GM19043 (cell line): ENCODE measurements around the gene TWF2.
"Not testable (repeated sequence)": the region's sequence is repeated elsewhere in the genome, so short reads cannot be mapped to it uniquely, and the experiment has no call there.

Source experiments
- ATAC-seq: cut with Tn5 transposase; IDR thresholded peaks from one replicate; pipeline ENCODE4 v1.9.1; 2021; ENCODE audit warnings: low read depth; ENCODE audit not compliant: unreplicated experiment

The TWF2 gene

DNA sequence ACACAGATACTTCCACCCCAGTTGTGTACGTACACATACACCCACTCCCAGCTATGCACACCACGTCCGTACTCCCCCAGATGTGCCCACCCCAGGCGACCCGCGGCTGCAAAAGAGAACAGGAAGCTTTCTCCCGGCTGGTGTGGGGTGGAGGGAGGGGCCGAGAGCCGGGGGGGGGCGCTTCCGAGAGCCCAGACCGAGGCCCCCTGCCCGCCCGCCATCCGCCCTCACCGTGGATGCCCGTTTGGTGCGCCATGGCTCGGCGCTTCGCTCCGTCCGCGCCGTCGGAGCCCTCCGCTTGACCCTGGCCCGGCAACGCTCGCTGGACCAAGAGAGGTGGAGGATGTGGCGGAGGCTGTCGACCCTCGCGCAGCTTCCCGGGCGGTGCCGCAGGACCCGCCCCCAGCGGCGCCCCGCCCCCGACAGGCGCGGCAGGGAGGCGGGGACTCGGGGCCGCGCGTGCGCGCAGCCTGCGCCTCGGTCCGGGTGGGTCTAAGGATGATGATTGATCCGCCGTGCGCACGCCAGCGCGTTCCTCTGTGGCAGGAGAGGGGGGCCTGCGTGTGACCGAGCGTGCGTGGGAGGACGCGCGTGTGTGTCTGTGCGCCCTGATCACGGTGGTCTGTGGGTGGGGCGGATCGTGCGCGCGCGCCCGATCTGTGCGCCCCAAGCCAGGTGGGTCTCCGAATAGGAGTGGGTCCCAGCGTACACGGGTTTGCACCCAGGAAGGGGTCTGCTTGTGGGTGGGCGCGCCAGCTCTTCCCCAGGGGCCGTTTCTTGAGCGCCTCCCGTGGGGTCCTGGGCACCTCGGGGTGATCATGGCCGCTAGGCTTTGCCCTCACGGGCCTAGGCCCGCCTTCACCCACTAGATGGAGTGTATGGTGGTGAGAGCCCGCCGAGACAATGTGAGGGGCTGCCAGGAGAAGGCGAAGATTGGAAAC is at the start of gene TWF2:
TWF2 (minus strand) TSS at position 398 of the 941 bp plus-strand sequence; CDS start at position 256, 142 bp downstream.
- peak; percentile 75 for ATAC-seq

DNA sequence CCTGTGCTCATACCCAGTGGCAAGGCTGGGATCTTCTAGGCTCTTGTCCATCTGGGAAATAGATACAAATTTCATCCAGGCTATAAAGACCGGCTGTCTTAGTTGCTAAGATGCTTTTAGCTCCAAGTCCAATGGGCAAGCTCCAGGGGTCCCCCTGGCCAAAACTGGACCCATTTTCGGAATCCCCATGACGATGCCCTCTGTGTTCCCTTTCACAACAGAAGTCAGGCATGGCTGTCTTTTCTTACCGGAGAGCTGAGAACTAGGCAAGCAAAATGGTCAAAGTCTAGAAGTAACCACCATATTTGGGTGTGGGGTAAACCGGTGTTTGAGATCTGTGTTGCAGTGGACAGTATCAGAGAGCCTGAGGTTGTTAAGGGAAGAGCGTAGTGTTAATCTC is 49.7 kb upstream of the TWF2 start:
- ATAC-seq, result no peak

DNA sequence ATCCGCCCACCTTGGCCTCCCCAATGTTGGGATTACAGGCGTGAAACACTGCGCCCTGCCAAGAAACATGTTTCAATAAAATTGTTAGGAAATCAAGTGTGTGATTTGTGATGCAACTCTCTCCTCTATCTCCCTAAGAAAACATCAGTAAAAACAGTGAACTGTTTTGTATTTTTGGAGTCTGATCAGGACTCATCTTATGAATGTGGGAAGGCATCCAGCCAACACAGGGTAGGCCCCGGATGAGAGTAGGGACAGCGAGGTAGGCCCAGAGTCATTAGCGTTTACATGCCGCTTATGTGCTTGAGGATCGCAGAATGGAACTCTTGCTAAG is 47.8 kb upstream of the TWF2 start:
- ATAC-seq, result no peak

DNA sequence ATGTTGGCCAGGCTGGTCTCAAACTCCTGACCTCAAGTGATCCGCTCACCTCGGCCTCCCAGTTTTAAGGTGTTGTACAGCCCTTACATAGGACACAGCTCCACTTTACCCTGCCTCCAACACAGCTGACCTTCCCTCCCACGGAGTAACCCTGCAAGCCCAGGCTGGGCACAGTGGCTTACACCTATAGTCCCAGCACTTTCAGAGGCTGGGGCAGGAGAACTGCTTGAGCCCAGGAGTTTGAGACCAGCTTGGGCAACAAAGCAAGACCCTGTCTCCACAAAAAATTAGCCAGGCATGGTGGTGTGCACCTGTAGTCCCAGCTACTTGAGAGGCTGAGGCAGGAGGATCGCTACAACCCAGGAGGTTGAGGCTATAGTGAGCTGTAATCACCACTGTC is 45.1 kb upstream of the TWF2 start:
- not testable (repeated sequence) for ATAC-seq

DNA sequence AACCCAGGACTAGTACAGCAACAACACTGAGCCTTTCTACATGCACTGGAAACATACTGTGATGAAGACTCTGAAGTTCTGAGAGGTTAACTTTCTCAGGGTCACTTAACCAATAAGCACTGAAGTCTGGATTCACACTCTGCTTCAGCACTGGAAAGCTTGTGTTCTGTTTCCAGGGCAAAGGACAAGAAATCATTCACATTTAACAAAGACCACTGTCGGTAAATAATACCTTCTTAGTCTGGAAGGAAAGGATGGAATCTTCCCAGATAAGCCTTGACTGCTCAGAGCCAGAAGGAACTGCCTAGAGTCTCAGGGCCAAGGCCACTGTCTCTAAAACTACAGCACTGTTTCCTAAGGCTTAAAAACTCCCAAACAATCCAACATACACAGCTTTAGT is 44.3 kb upstream of the TWF2 start:
- ATAC-seq, result no peak

DNA sequence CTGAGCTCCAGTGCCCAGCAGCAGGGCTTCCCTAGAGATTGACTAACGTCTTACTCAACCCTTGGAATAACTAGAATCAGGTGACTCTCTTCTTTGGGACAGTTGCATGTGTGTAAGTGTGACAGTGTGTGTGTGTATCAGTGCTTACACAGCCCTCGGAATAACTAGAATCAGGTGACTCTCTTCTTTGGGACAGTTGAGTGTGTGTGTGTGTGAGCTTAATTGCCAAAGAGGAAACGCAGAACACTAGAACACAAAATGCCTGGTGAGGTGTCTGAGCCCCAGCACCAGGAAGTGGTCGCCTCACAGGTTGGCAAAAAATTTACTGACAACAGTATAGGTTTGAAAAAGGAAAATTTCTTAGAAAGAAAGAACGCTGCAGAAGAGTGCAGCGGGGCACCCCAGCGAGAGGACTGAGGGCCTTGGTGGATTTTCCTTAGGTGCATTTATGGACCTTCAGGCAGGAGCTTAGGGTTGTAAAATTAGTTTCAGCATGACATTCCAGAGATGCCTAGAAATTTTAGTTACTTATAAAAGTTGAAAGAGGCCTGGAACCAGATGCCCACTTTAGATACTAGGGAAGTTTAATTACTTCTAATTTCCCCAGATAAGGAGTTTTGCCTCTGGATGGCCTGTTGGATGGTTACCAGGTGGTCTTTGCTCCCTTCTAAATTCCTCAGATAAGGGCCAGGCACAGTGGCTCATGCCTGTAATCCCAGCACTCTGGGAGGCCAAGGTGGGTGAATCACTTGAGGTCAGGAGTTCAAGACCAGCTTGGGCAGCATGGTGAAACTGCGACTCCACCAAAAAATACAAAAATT is 43.2 kb upstream of the TWF2 start:
- ATAC-seq, result no peak

DNA sequence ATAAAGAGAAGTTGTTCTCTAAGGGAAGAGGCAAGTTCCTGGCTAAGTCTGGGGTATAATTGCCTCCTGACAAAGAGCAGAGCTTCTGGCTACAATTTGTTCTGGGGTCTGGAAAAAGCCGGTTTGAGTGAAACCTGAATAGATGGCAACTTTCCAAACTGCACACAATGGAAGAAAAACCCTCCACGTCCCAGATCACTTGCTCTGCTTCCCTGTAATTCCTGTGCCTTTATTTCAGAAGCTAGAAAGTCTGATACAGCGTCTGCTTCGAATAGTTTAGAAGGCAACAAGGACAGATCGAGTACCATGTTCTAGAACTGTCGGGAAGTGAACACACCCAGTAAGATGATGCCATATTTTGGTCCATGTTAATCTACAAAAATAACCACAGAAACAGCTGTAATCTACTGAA is 41.1 kb upstream of the TWF2 start:
- no peak for ATAC-seq

DNA sequence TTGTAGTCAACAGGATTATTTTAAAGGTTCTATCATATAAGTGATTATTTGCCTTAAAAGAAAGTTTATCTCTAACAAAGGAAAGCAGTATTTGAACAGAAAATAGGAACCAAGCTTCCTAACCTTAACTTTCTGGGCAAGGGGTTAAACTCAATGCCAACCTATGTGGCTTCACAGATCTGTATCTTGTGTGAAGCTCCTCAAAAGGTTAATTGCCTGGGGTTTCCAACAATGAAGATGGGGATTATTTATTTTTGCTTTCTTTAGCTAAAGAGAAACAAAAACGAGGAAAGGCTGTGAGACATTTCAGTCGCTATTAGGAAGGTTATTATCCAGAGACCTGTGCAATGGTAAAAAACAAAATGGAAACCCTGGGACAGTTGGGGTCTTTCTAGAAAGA is 40.6 kb upstream of the TWF2 start:
- ATAC-seq, result no peak

DNA sequence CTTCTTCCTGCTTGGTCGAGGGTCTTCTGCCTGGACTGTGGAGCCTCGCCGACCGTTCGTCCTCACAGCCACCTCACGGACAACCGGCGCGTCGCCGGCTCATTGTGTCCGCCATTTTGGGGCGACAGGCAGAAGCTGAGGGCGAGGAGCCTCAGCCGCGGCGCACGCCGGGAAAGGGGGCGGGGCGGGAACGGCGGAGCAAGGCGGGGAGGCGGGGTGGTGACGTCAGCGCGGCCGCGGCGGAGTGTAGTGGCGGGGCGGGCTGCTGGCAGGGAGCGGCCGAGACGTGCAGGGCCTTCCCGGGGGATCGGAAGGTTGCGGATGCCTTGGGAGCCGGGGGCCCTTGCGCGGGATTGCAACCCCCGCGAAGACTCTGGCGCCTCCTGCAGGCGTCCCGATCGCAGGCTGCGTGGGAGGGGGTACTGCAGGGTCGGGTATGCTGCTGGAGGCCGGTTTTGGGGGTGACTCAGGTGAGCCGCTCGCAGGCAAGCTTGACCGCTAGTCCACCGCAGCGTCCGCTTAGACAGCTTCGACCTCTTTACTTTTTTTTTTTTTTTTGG is 39.6 kb upstream of the TWF2 start, which contains the start of gene WDR82:
WDR82 (minus strand) TSS at position 140 of the 560 bp plus-strand sequence. CDS start 288 bp downstream, outside the sequence.
- ATAC-seq, result peak; percentile 84

DNA sequence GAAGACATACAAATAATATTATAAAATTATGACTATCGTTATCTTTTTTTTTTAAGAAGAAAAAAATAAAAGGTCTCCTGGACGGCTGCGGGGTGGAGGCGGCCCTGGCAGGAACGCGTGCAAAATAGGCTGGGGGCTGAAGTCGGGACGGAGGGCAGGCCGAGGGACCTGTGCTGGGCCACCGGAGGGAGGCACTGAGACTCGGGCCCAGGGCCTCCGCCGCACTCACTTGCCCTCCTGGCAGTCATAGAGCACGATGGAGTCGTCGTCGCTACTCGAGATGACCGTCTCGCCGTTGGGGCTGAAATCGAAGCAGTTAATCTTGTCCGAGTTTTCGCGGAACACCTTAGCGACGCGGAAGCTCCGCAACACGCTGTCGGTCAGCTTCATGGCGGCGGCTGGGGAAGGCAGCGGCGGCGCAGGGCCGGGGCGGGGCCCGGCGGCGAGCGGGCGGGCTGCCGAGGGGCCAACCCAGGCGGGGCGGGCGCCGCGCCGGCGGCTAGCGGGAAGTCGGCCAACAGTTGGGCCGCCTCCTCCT is 39.1 kb upstream of the TWF2 start:
- peak; percentile 35 for ATAC-seq

DNA sequence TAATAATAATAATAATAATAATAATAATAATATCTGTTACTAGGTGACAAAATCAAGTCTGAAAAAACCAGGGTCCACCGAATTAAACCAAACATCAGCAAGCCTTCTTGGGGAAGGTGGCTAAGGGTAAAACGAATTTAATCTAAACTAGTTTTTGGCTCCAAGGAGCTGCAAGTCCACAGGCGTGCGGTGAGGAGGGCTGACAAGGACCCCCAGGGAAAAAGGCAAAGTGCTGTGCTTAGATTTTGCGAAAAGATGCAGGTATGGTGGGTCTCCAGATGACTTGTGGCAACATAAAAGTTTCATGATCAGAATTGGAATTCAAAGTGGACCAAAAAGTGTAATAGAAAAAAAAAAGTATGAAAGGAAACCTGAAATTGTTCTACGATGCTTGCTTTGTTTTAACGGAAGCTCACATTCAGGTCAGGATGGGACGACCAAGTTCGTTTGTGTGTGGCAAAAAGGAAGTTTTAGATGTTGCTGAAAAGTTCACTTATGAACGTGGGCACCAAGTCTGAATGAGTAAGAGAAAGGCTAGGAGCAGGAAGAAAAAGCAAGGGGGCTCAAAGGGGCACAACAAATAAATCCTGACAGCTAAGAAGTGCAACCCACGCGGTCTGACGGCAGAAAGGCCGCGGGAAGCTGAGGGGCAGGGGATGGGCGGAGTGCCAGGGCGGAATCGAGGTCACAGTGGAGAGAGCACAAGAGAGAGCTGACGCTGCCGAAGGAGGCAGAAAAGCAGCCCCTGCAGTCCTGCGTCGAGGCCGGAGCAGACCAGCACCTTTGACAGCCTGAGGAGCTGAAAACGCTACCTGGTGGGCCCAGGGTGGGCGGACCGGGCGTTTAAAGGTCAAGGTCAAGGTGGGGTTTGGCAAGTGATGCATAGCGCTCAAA is 38.4 kb upstream of the TWF2 start:
- ATAC-seq, result no peak

DNA sequence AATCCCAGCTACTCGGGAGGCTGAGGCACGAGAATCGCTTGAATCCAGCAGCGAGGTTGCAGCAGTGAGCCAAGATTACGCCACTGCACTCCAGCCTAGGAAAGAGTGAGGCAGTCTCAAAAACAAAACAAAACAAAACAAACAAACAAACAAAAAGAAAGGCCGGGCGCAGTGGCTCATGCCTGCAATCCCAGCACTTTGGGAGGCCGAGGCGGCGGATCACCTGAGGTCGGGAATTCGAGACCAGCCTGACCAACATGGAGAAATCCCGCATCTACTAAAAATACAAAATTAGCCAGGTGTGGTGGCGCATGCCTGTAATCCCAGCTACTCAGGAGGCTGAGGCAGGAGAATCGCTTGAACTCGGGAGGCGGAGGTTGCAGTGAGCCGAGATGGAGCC is 35.8 kb upstream of the TWF2 start:
- not testable (repeated sequence) for ATAC-seq

DNA sequence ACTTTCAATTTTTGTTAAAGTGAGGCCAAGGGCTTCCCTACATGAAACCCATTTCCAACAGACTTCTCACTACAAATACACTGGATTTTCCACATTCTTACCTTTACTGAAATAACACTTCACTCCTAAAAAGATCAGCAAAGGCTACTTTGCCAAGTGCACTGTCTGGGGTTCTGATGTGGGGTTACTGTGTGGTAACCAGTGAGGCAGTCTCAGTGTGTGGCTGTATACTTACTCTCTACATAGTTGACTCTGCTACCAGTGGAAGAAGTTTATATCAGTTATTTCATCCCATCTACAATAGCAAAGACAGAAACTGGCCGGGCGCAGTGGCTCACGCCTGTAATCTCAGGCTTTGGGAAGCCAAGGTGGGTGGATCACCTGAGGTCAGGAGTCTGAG is 33.9 kb upstream of the TWF2 start:
- ATAC-seq, result no peak

DNA sequence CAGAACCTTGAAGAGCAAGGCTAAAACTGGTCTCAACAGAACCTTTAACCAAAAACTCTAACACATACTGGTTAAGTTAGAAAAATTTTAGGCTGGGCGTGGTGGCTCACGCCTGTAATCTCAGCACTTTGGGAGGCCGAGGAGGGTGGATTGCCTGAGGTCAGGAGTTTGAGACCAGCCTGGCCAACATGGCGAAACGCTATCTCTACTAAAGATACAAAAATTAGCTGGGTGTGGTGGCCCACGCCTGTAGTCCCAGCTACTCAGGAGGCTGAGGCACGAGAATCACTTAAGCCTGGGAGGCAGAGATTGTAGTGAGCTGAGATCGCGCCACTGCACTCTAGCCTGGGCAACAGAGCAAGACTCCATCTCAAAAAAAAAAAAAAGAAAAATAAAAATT is 33.2 kb upstream of the TWF2 start:
- ATAC-seq, result not testable (repeated sequence)

DNA sequence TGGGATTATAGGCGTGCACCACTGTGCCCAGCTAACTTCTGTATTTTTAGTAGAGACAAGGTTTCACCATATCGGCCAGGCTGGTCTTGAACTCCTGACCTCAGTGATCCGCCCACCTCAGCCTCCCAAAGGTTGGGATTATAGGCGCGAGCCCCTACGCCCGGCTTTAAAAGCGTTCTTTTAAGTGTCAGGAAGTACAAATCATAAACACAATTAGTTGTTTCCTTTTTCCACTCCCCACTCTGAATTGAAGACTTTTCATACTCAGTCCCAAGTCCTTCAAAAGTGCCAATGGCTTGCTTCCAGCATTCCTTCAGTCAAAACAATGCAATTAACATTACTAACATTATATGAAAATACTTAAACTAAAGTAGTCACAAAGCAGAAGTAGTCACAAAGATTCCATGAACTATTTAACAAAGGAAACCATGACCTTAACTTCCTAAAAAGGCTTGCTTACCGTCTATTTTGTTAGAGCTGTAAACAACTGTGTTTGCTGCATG is 31.3 kb upstream of the TWF2 start:
- ATAC-seq, result no peak

DNA sequence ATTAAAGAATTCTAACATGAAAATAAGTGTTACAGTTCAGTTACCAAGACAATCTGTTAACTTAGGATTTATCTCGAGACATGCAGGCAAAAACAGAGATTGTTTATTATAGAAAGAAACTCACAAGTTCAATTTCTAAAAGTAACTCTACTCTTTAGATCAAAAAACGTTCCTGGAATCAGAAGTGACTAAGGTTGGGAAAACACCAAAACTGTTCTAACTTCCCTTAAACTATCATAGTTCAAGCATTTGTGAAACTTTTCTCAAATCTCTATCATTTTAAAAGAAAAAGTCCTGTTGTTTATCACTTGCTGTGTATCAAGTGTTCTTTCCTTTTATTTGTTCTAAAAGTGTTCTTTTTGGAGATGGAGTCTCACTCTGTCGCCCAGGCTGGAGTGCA is 30.8 kb upstream of the TWF2 start:
- no peak for ATAC-seq

DNA sequence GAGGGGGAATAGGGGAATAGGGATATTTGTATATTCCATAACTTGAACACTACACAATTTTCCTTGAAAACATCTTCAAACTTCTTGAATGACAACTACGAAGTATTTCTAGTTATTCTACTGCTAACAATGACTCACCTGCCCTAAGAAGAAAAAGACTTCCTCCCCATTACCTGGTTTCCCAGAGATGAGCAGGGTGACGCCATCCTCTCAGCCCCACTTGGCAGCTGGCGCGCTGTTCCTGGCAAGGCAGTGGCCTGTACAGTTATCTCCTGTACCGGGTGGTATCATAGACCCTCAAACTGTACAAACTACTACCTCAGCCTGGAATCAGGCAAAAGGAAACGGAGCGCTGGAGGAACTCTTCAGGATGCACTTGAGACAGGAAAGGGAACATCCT is 29.1 kb upstream of the TWF2 start:
- ATAC-seq, result no peak

DNA sequence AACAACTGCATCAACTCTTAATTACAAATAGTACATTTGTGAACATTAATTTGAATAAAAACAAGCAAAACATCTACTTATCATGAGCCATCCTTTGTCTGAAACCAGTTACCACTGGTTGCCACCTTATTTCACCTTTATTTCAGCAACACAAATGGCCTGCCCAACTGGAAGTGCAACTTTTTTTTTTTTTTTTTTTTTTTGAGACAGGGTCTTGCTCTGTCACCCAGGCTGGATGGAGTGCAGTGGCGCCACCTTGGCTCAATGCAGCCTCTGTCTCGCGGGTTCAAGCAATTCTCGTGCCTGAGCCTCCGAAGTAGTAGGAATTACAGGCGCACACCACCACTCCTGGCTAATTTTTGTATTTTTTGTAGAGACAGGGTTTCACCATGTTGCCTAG is 26.4 kb upstream of the TWF2 start:
- no peak for ATAC-seq

DNA sequence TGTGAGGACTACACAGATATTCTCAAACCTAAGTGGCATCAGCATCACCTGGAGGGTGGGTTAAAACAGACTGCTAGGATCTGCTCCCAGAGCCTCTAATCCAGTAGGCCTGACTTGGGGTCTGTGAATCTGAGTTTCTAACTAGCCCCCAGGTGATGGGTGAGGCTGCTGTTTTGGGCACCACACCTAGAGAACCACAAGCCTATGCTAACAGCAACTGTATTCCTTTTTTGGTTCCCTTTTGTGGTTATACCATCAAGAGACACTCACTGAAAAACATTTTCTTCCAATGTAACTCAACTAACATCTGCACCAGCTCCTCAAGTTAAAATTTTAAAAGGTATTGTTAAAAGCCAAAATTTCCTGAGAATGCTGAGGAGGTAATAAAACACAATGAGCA is 23.5 kb upstream of the TWF2 start:
- no peak for ATAC-seq

DNA sequence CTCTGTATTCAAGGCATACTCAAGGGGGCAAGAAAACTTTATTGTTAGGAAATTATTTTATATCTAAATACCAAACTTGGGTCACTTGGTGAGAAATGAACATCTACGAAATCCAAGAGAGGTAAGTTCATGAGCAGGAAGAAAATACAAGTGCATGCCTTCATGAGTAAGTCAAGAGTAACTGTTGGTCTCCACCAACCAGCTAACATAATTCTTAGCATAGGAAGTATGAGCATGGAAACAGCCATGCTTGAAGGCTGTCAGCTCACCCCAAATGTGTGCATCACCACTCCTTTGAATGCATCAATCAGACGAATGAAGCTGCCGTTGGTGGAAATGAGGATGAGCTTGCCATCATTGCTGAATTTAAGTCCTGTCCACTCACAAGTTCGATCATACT is 20.5 kb upstream of the TWF2 start:
- no peak for ATAC-seq
